NCI-H1048 (cell line): ENCODE data around the gene HTR3A.

Source experiments
- DNase-seq: peaks from one replicate; lab custom pipeline; 2025; lab: John Stamatoyannopoulos, UW

The HTR3A gene

GRCh38 chr11:114019046-114019445, 44.1 kb downstream of the HTR3A start:
- DNase-seq: no peak

- DNase-seq: no peak
Measured at GRCh38 chr11:114019574-114019973, 44.7 kb downstream of the HTR3A start.

GRCh38 chr11:114025329-114025907, 50.5 kb downstream of the HTR3A start:
- DNase-seq: no peak

GRCh38 chr11:114026355-114026754, 51.4 kb downstream of the HTR3A start:
- DNase-seq: no peak

- DNase-seq: no peak
Measured at GRCh38 chr11:114027391-114027790, 52.5 kb downstream of the HTR3A start.

- DNase-seq: no peak
Measured at GRCh38 chr11:114027926-114028325, 53.0 kb downstream of the HTR3A start.

- no peak for DNase-seq
Measured at GRCh38 chr11:114031246-114031966, 56.5 kb downstream of the HTR3A start.

- DNase-seq: no peak
Measured at GRCh38 chr11:114031967-114032320, 57.0 kb downstream of the HTR3A start.

- DNase-seq: no peak
Measured at GRCh38 chr11:114033066-114033465, 58.2 kb downstream of the HTR3A start.

- no peak for DNase-seq
Measured at GRCh38 chr11:114033572-114033971, 58.7 kb downstream of the HTR3A start.

GRCh38 chr11:114034956-114035355, 60.0 kb downstream of the HTR3A start:
- no peak for DNase-seq

GRCh38 chr11:114036147-114036811, 61.4 kb downstream of the HTR3A start:
- no peak for DNase-seq

GRCh38 chr11:114036958-114037357, 62.0 kb downstream of the HTR3A start:
- no peak for DNase-seq

- DNase-seq: no peak
Measured at GRCh38 chr11:114039551-114039950, 64.6 kb downstream of the HTR3A start.
